Activated CD8-positive, alpha-beta memory T cell treated with anti-CD3 and anti-CD28 coated beads for 24 hours (primary cell): Measurements from ENCODE around the gene TBCK.

Experiments
- DNase-seq: peaks from one replicate; pipeline ENCODE4 v3.0.0-alpha.2; 2020

Gene TBCK

GRCh38 chr4:106036334-106036733 is 279.7 kb downstream of the TBCK start:
- no peak for DNase-seq

- DNase-seq = no peak
These were observed 280.8 kb downstream of the TBCK start for GRCh38 chr4:106035204-106035603.

GRCh38 chr4:106034751-106035150 is 281.3 kb downstream of the TBCK start:
- no peak for DNase-seq

GRCh38 chr4:106034220-106034619 is 281.8 kb downstream of the TBCK start:
- no peak for DNase-seq

- DNase-seq = no peak
These were observed 282.5 kb downstream of the TBCK start for GRCh38 chr4:106033469-106033868.

GRCh38 chr4:106032851-106033286 is 283.1 kb downstream of the TBCK start:
- no peak for DNase-seq

- DNase-seq = no peak
These were observed 293.6 kb downstream of the TBCK start for GRCh38 chr4:106022454-106022853.

GRCh38 chr4:106021737-106022410 is 294.1 kb downstream of the TBCK start:
- no peak for DNase-seq

- no peak for DNase-seq
These were observed 296.2 kb downstream of the TBCK start for GRCh38 chr4:106019771-106020170.

- no peak for DNase-seq
These were observed 298.0 kb downstream of the TBCK start for GRCh38 chr4:106017975-106018374.

- no peak for DNase-seq
These were observed 304.6 kb downstream of the TBCK start for GRCh38 chr4:106011387-106011786.

GRCh38 chr4:106010761-106011160 is 305.2 kb downstream of the TBCK start:
- no peak for DNase-seq

- DNase-seq = no peak
These were observed 313.0 kb downstream of the TBCK start for GRCh38 chr4:106002994-106003393.

- no peak for DNase-seq
These were observed 317.6 kb downstream of the TBCK start for GRCh38 chr4:105998171-105999063.

GRCh38 chr4:105996845-105997244 is 319.2 kb downstream of the TBCK start:
- no peak for DNase-seq

- no peak for DNase-seq
These were observed 321.0 kb downstream of the TBCK start for GRCh38 chr4:105994841-105995501.

- DNase-seq = no peak
These were observed 321.9 kb downstream of the TBCK start for GRCh38 chr4:105994061-105994460.

GRCh38 chr4:105992641-105993305 is 323.2 kb downstream of the TBCK start:
- DNase-seq = no peak

GRCh38 chr4:105991726-105992125 is 324.3 kb downstream of the TBCK start:
- no peak for DNase-seq
